ENCODE results near the gene CDKL2. TPM values are rescaled to one million over a fixed set of nuclear protein-coding genes. Genes with fewer than 3 reads are reported as not detected.
"Not testable (repeated sequence)": the region's sequence is repeated elsewhere in the genome, so short reads cannot be mapped to it uniquely, and the experiment has no call there.

Gene CDKL2
- 0.16 and 0.22 TPM in 2 replicates for total RNA-seq

- DNase-seq (ENCODE audit: low spot score), result peak; percentile 89
- H3K9me3 Mint-ChIP-seq, result no peaks in the 10 kb centered on the region
- peaks cover 11% of the 10 kb centered on the region for H3K27me3 Mint-ChIP-seq (ENCODE audit: insufficient read depth)
- H3K36me3 Mint-ChIP-seq (ENCODE audit: low read depth), result peaks cover 3% of the 10 kb centered on the region
- H3K4me1 Mint-ChIP-seq (ENCODE audit: low read depth), result peaks cover 20% of the 10 kb centered on the region
- peak within 1 kb of the TSS; percentile 86 for H3K4me3 Mint-ChIP-seq
- intact Hi-C loops (cut with micrococcal nuclease), result loop anchor here (1.0 to 10.0 kb wide), 7 partner anchors 25 to 427 kb away; partner anchors contain the start of genes G3BP2, NAAA, RCHY1 and THAP6
- H3K27ac Mint-ChIP-seq, result peak within 1 kb of the TSS; percentile 40
Observed at GRCh38 chr4:75630174-75630936, at the start of gene CDKL2. TSS of gene CDKL2 (minus strand) at chr4:75630528. CDS start at chr4:75625988, 4,540 bp downstream.

GRCh38 chr4:75678965-75679364 is 48.6 kb upstream of the CDKL2 start:
- H3K9me3 Mint-ChIP-seq, result no peaks in the 10 kb centered on the region
- peaks cover 14% of the 10 kb centered on the region for H3K4me1 Mint-ChIP-seq (ENCODE audit: low read depth)
- H3K27ac Mint-ChIP-seq, result no peak overlapping the region
- H3K36me3 Mint-ChIP-seq (ENCODE audit: low read depth), result no peaks in the 10 kb centered on the region
- intact Hi-C loops (cut with micrococcal nuclease), result no loop called here
- no peak overlapping the region for H3K4me3 Mint-ChIP-seq
- no peak for DNase-seq (ENCODE audit: low spot score)
- no peaks in the 10 kb centered on the region for H3K27me3 Mint-ChIP-seq (ENCODE audit: insufficient read depth)

DNA sequence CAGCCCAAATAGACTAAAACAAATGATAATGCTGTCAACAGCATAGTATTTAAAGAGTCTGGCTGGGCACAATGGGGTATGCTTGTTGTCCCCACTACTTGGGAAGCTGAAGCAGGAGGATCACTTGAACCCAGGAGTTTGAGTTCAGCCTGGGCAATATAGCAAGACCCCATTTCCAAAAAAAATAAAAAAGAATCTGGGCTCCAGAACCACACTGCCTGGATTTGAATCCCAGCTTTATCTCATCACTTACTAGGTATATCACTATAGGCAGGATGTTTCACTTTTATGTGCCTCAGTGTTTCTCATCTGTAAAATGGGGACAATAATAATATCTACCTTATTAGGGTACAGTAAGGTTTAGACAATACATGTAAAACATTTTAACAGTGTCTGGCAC is 48.1 kb upstream of the CDKL2 start:
- H3K4me3 Mint-ChIP-seq, result no peak overlapping the region
- peaks cover 19% of the 10 kb centered on the region for H3K4me1 Mint-ChIP-seq (ENCODE audit: low read depth)
- no peak for DNase-seq (ENCODE audit: low spot score)
- no peaks in the 10 kb centered on the region for H3K9me3 Mint-ChIP-seq
- intact Hi-C loops (cut with micrococcal nuclease), result no loop called here
- H3K27me3 Mint-ChIP-seq (ENCODE audit: insufficient read depth), result no peaks in the 10 kb centered on the region
- no peak overlapping the region for H3K27ac Mint-ChIP-seq
- no peaks in the 10 kb centered on the region for H3K36me3 Mint-ChIP-seq (ENCODE audit: low read depth)

DNA sequence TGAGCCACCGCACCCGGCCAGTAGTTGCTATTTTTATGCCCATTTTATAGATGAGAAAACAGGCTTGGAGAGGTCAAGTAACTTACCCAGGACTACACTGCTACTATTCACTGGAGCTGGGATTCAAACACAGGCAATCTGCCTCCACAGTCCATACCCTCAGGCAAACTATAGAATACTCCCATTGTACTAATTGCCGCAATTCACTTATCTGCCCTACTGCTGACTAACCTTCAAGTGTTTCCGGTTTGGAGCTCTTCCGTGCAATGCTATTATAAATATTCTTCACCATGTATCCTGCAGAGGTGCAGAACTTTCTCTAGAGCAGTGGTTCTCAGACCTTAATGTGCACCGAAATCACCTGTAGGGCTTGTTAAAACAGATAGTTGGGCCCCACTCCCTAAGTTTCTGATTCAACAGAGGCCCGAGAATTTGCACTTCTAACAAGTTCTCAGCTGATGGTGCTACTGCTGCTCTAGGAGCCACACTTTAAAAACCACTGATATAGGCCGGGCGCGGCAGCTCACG is 44.7 kb upstream of the CDKL2 start:
- H3K4me3 Mint-ChIP-seq, result no peak overlapping the region
- intact Hi-C loops (cut with micrococcal nuclease), result no loop called here
- H3K9me3 Mint-ChIP-seq, result no peaks in the 10 kb centered on the region
- no peaks in the 10 kb centered on the region for H3K27me3 Mint-ChIP-seq (ENCODE audit: insufficient read depth)
- DNase-seq (ENCODE audit: low spot score), result no peak
- H3K36me3 Mint-ChIP-seq (ENCODE audit: low read depth), result peaks cover 2% of the 10 kb centered on the region
- peaks cover 25% of the 10 kb centered on the region for H3K4me1 Mint-ChIP-seq (ENCODE audit: low read depth)
- no peak overlapping the region for H3K27ac Mint-ChIP-seq

GRCh38 chr4:75673959-75674328 is 43.6 kb upstream of the CDKL2 start:
- peaks cover 3% of the 10 kb centered on the region for H3K36me3 Mint-ChIP-seq (ENCODE audit: low read depth)
- H3K4me1 Mint-ChIP-seq (ENCODE audit: low read depth), result peaks cover 34% of the 10 kb centered on the region
- peak overlapping the region; percentile 98 for H3K27ac Mint-ChIP-seq
- H3K27me3 Mint-ChIP-seq (ENCODE audit: insufficient read depth), result no peaks in the 10 kb centered on the region
- H3K4me3 Mint-ChIP-seq, result peak overlapping the region; percentile 96
- intact Hi-C loops (cut with micrococcal nuclease), result loop anchor here (1.0 to 5.0 kb wide), 7 partner anchors 8 to 538 kb away; partner anchors contain the start of genes CDKL2, NAAA, RCHY1 and SCARB2
- no peak for DNase-seq (ENCODE audit: low spot score)
- no peaks in the 10 kb centered on the region for H3K9me3 Mint-ChIP-seq

DNA sequence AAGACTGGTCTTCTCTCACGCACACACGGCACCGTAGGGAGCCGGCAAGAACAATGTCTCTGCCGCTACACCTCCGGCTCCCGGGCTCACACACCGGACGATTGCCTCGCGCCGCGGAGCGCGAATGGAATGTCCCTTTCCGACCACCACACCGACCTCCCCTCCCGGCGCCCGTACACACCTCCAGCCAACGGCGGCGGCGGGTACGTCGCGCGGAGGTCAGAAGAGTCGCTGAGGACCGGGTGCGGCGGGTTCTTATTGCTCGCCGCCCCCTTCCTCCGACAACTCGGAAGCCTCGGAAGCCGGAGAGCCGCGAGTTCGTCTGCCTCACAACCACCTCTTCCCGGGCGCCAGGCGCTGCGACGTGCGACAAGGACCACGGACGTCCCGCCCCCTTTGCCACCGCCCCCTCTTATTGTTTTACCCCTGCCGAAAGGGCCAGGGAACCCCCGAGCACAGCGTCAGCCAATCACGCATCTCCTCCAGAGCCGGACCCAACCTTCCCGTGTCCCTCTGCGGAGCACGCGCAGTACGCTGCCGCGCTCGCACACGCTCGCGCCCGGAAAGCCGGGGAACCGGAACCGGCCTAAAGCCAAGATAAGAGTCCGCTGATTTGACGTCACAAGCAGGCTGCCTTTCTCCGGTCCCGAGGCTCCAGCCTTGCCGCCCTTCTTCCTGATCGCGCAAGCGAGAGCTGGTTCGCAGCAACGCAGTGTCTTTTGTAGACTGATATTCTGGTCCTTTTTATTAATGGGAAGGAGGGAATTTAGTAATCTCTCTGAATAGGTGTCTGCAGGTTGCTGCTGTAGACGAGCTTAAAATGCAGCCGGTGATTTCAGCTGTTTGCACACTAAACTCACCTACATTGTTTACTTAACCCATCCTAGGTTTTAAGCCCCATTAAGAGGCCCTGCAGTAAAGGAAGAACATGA is 43.0 kb upstream of the CDKL2 start, which contains the start of gene G3BP2:
Gene G3BP2 (minus strand): TSS at position 385 of the 932 bp plus-strand sequence. CDS start 11,386 bp downstream, outside the sequence.
- peak; percentile 96 for DNase-seq (ENCODE audit: low spot score)
- H3K36me3 Mint-ChIP-seq (ENCODE audit: low read depth), result peaks cover 7% of the 10 kb centered on the region
- H3K4me3 Mint-ChIP-seq, result peak within 1 kb of the TSS; percentile 96
- H3K9me3 Mint-ChIP-seq, result no peaks in the 10 kb centered on the region
- H3K27ac Mint-ChIP-seq, result peak within 1 kb of the TSS; percentile 98
- H3K4me1 Mint-ChIP-seq (ENCODE audit: low read depth), result peaks cover 40% of the 10 kb centered on the region
- H3K27me3 Mint-ChIP-seq (ENCODE audit: insufficient read depth), result no peaks in the 10 kb centered on the region
- intact Hi-C loops (cut with micrococcal nuclease), result loop anchor here (1.0 to 5.0 kb wide), 7 partner anchors 9 to 539 kb away; partner anchors contain the start of genes CDKL2, NAAA, RCHY1 and SCARB2

GRCh38 chr4:75672461-75673026 is 42.2 kb upstream of the CDKL2 start:
- peak overlapping the region; percentile 98 for H3K27ac Mint-ChIP-seq

GRCh38 chr4:75671802-75672421 is 41.6 kb upstream of the CDKL2 start:
- Mint-ChIP-seq H3K27ac (peak overlapping the region; percentile 98), H3K4me1 (ENCODE audit: low read depth) (peaks cover 54% of the 10 kb centered on the region), H3K36me3 (ENCODE audit: low read depth) (peaks cover 11% of the 10 kb centered on the region), H3K9me3 (no peaks in the 10 kb centered on the region), H3K4me3 (peak overlapping the region; percentile 96), H3K27me3 (ENCODE audit: insufficient read depth) (no peaks in the 10 kb centered on the region)
- DNase-seq (ENCODE audit: low spot score), result no peak
- intact Hi-C loops (cut with micrococcal nuclease), result loop anchor here (1.0 to 5.0 kb wide), 3 partner anchors 17 to 540 kb away; partner anchors contain the start of genes NAAA and SCARB2

More at GRCh38 chr4:75672461-75673026, 42.2 kb upstream of the CDKL2 start:
- Mint-ChIP-seq H3K4me1 (ENCODE audit: low read depth) (peaks cover 48% of the 10 kb centered on the region), H3K27me3 (ENCODE audit: insufficient read depth) (no peaks in the 10 kb centered on the region), H3K9me3 (no peaks in the 10 kb centered on the region), H3K4me3 (peak overlapping the region; percentile 96), H3K36me3 (ENCODE audit: low read depth) (peaks cover 7% of the 10 kb centered on the region)
- intact Hi-C loops (cut with micrococcal nuclease), result loop anchor here (1.0 to 5.0 kb wide), 8 partner anchors 10 to 540 kb away; partner anchors contain the start of genes CDKL2, NAAA, RCHY1 and SCARB2
- DNase-seq (ENCODE audit: low spot score), result peak; percentile 78

DNA sequence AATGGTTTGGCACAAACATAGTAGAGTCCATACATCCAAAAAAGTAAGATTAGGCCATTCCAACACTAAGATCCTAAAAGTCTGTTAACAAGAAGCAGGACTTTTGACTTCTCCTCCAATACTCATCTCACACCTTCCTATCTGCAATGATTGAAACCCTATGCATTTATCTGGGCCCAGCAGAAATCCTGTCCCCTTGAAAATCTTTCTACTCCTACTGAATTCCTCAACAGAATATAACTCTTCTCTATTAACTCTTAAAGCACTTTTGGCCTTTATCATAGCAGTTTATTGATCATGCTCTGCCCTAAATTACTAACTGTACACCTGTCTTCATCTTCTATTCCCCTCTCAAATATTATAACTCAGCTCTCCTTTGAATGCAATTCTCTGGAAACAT is 38.3 kb upstream of the CDKL2 start:
- no peaks in the 10 kb centered on the region for H3K9me3 Mint-ChIP-seq
- DNase-seq (ENCODE audit: low spot score), result no peak
- H3K27ac Mint-ChIP-seq, result peak overlapping the region; percentile 54
- H3K36me3 Mint-ChIP-seq (ENCODE audit: low read depth), result peaks cover 16% of the 10 kb centered on the region
- H3K27me3 Mint-ChIP-seq (ENCODE audit: insufficient read depth), result no peaks in the 10 kb centered on the region
- H3K4me1 Mint-ChIP-seq (ENCODE audit: low read depth), result peaks cover 66% of the 10 kb centered on the region
- intact Hi-C loops (cut with micrococcal nuclease), result no loop called here
- H3K4me3 Mint-ChIP-seq, result peak overlapping the region; percentile 30

DNA sequence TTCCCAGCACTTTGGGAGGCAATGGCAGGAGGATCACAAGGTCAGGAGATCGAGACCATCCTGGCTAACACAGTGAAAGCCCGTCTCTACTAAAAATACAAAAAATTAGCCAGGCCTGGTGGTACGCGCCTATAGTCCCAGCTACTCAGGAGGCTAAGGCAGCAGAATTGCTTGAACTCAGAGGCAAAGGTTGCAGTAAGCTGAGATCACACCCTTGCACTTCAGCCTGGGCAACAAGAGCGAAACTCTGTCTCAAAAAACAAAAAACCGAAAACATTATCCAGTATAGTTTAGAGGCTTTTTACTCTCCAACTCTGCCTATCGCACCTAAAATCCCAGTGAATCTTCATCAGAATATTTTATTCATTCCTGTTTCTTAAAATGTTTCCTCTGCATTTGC is 37.3 kb upstream of the CDKL2 start:
- intact Hi-C loops (cut with micrococcal nuclease); H3K27me3 Mint-ChIP-seq (ENCODE audit: insufficient read depth); H3K9me3 Mint-ChIP-seq; H3K4me3 Mint-ChIP-seq; DNase-seq (ENCODE audit: low spot score): not testable (repeated sequence)
- Mint-ChIP-seq H3K4me1 (ENCODE audit: low read depth) (peaks cover 68% of the 10 kb centered on the region), H3K36me3 (ENCODE audit: low read depth) (peaks cover 19% of the 10 kb centered on the region), H3K27ac (peak overlapping the region; percentile 65)

GRCh38 chr4:75666299-75666698 is 36.0 kb upstream of the CDKL2 start:
- peak overlapping the region; percentile 22 for H3K4me3 Mint-ChIP-seq
- intact Hi-C loops (cut with micrococcal nuclease), result loop anchor here (1.0 kb wide), 1 partner anchor 11 kb away; no protein-coding TSS in a partner anchor
- no peaks in the 10 kb centered on the region for H3K9me3 Mint-ChIP-seq
- H3K36me3 Mint-ChIP-seq (ENCODE audit: low read depth), result peaks cover 29% of the 10 kb centered on the region
- H3K4me1 Mint-ChIP-seq (ENCODE audit: low read depth), result peaks cover 71% of the 10 kb centered on the region
- no peak overlapping the region for H3K27ac Mint-ChIP-seq
- no peaks in the 10 kb centered on the region for H3K27me3 Mint-ChIP-seq (ENCODE audit: insufficient read depth)
- no peak for DNase-seq (ENCODE audit: low spot score)

GRCh38 chr4:75664604-75665003 is 34.3 kb upstream of the CDKL2 start:
- H3K4me3 Mint-ChIP-seq; H3K27ac Mint-ChIP-seq; H3K9me3 Mint-ChIP-seq; DNase-seq (ENCODE audit: low spot score); intact Hi-C loops (cut with micrococcal nuclease); H3K27me3 Mint-ChIP-seq (ENCODE audit: insufficient read depth): not testable (repeated sequence)
- peaks cover 71% of the 10 kb centered on the region for H3K4me1 Mint-ChIP-seq (ENCODE audit: low read depth)
- H3K36me3 Mint-ChIP-seq (ENCODE audit: low read depth), result peaks cover 34% of the 10 kb centered on the region
